Mucosa of rectum (tissue), 2 donors: ENCODE measurements around the gene DDX1.

Source experiments
- H3K27ac ChIP-seq, 2 donors: one replicate each; pipeline ENCODE4 v1.7.0; 2013; ENCODE audit warnings: inconsistent platforms in 2 of 2, low read depth in 2 of 2, low read length in 2 of 2
- H3K27me3 ChIP-seq, 2 donors: one replicate each; pipeline ENCODE4 v1.7.0; 2013; ENCODE audit warnings: low read length in 2 of 2; ENCODE audit not compliant: control insufficient read depth in 2 of 2, insufficient read depth in 2 of 2
- H3K36me3 ChIP-seq, 2 donors: one replicate each; pipeline ENCODE4 v1.7.0; 2013; ENCODE audit warnings: low read length in 2 of 2; ENCODE audit not compliant: control insufficient read depth in 2 of 2, insufficient read depth in 2 of 2
- H3K4me1 ChIP-seq, 2 donors: one replicate each; pipeline ENCODE4 v1.7.0; 2013; ENCODE audit warnings: low read length in 2 of 2, mild to moderate bottlenecking in 1 of 2; ENCODE audit not compliant: control insufficient read depth in 2 of 2, insufficient read depth in 2 of 2
- H3K4me3 ChIP-seq, 2 donors: one replicate each; pipeline ENCODE4 v1.7.0; 2013; ENCODE audit warnings: low read length in 2 of 2
- H3K9ac ChIP-seq, 2 donors: one replicate each; pipeline ENCODE4 v1.7.0; 2013; ENCODE audit warnings: low read length in 2 of 2, low read depth in 1 of 2, mild to moderate bottlenecking in 1 of 2
- H3K9me3 ChIP-seq, 2 donors: one replicate each; pipeline ENCODE4 v1.7.0; 2013; ENCODE audit warnings: low read length in 2 of 2; ENCODE audit not compliant: control insufficient read depth in 2 of 2
- donor health status: healthy.
- donor health status: Normal muscosa, but diverticular disease.

DDX1 gene

DNA sequence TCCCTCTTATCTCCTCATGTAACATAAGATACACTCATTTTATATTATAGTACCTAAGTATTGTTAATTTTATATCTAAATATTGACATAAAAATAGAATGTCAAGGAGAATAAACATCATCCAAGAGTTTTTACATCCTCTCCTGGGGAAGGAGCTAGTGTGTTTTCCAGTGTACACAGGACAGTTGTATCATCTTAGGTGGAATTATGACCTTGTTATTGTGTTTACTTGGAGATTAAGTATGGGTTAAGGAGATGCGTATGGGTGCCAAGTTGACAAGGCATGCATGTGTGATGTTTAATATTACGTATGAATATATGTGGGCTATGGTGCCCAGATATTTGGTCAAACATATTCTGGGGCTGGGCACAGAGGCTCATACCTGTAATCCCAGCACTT, 11.2 kb upstream of the DDX1 start:
- H3K36me3 ChIP-seq: no peaks in the 10 kb centered on the region

DNA sequence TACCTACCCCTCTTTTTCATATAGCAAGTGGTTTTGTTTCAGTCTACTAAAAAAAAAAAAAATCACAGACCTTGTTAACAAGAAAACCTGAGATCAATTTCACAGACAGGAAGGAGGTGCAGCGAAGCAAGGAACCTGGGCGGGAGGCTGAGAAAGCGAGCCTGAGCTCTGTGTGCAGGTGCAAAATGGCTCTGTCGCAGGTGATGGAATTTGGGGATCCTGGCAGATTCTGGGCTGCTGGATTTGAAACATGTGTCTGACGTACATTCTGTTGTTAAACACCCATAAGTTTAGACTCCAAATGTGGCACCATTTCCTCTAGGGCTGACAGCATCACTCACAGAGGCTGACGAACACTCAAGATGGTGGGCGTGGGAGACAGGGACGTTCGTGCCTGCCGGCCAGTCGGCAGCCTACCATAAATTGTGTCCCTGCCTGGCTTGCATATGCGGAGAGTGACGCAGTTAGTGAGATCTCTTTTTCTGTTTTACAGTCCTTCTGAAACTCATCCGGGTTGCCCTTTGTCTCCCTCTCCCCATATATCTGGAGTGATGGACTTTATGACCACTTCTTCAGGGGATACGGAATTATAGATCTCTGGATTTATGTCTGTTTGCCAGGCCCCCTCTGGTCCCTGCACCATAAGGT, 8.8 kb upstream of the DDX1 start:
- no peaks in the 10 kb centered on the region for H3K9me3 ChIP-seq
- no peaks in the 10 kb centered on the region for H3K36me3 ChIP-seq
- no peak overlapping the region for H3K27ac ChIP-seq
- H3K4me1 ChIP-seq: no peaks in the 10 kb centered on the region
- H3K4me3 ChIP-seq: no peak overlapping the region
- H3K9ac ChIP-seq: no peak overlapping the region
- no peaks in the 10 kb centered on the region for H3K27me3 ChIP-seq

More for the DNA sequence above, 11.2 kb upstream of the DDX1 start:
- Histone ChIP-seq H3K27ac (no peak overlapping the region), H3K9me3 (no peaks in the 10 kb centered on the region), H3K9ac (no peak overlapping the region), H3K27me3 (no peaks in the 10 kb centered on the region), H3K4me3 (no peak overlapping the region), H3K4me1 (no peaks in the 10 kb centered on the region)

DNA sequence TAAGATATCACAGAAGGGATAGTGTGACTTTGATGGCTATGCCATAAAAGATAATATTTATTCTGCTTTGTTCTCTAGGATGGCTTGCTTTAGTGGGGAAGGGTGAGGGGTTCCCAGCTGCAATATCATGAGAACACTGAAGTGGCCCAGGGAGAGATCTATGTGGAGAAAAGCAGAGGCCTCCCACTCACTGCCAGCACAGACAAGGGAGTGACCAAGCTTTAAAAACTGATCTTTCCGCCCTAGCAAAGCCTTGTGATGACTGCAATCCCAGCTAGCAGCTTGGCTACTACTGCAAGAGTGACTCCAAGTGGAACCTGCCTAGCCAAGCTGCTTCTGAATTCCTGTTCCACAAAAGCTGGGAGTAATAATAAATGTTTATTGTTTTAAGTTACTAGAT, 7.8 kb upstream of the DDX1 start:
- Histone ChIP-seq H3K27me3 (no peaks in the 10 kb centered on the region), H3K36me3 (no peaks in the 10 kb centered on the region), H3K9ac (no peak overlapping the region), H3K4me1 (no peaks in the 10 kb centered on the region), H3K27ac (no peak overlapping the region), H3K9me3 (no peaks in the 10 kb centered on the region), H3K4me3 (no peak overlapping the region)

DNA sequence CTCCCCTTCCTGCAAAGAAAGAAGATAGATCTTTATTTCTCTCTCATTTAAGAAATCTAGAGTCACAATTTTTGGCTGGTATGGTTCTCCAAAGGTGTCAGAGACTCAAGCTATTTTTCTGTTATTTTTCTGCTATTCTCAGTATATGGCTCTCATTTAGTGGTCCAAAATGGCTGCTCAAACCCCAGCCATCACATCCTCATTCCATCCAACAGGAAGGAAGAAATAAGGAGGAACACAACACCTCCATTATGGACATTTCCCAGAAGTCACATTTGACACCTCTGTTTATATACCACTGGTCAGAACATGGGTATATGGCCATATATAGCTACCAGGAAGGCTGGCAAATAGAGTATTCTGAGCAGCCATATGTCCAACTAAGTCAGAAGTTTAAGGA, 7.4 kb upstream of the DDX1 start:
- no peak overlapping the region for H3K4me3 ChIP-seq

DNA sequence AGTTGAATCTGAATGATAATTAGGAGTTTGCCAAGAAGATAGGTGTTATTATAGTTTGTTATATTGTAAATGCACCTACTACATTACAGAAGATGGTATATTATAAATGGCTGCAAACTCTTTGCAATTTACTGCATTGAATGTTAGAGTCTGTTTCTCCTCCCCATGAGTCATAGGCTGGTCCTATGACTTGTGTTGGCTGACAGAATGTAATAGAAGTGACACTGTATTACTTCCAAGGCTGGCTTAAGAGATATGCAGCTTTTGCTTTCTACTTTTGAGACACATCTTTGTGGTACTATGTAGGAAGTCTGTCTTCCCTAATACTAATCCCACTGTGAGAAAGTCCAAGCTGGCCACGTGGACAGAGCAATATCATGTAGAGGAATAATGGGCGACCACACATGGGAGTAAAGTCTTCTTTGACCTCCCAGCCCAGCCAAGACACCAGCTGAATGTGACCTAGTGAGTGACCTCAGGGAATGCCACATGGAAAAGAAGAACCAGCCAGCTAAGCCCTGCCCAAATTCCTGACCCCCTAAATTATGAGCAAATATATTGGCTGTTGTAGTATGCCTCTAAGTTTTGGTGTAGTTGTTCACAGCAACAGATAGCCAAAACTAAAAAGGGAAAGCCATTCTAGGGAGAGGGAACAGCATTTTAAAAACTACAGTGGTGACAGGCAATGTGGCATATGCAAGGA, 6.8 kb upstream of the DDX1 start:
- Histone ChIP-seq H3K4me1 (no peaks in the 10 kb centered on the region), H3K9me3 (no peaks in the 10 kb centered on the region), H3K9ac (no peak overlapping the region), H3K36me3 (no peaks in the 10 kb centered on the region), H3K4me3 (no peak overlapping the region), H3K27ac (no peak overlapping the region), H3K27me3 (no peaks in the 10 kb centered on the region)

More for the DNA sequence above, 7.4 kb upstream of the DDX1 start:
- Histone ChIP-seq H3K4me1 (no peaks in the 10 kb centered on the region), H3K27me3 (no peaks in the 10 kb centered on the region), H3K9ac (no peak overlapping the region), H3K27ac (no peak overlapping the region), H3K36me3 (no peaks in the 10 kb centered on the region), H3K9me3 (no peaks in the 10 kb centered on the region)

DNA sequence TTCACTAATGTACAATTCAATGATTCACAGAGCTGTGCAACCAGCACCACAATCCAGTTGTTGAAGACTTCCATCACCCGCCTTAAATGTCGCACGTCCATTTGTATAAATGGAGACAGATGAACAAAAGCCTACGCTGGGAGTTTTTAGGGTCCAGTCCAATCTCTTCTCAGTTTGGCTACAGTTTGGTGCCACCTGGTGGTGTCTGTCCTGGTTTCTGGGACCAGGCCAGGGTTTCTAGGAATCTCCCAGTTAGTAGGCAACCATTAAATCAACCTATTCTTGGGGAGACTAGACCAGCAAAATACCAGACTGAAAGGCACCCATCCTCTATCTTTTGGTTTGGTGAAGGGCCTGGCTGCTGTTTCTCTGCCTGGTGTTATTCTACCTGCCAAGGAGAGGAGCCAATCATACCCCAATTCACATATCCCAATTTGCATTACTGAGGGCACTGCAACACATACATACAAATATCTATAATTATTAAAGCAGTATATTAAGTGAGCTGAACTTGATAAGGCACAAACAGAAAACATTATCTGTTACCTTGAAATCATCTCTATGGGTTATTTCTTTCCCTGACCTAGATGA, 3.2 kb upstream of the DDX1 start:
- Histone ChIP-seq H3K4me1 (peaks cover 2 to 14% of the 10 kb centered on the region in 2 donors), H3K9ac (no peak overlapping the region), H3K27me3 (no peaks in the 10 kb centered on the region), H3K27ac (no peak overlapping the region), H3K36me3 (no peaks in the 10 kb centered on the region), H3K4me3 (no peak overlapping the region), H3K9me3 (no peaks in the 10 kb centered on the region)

DNA sequence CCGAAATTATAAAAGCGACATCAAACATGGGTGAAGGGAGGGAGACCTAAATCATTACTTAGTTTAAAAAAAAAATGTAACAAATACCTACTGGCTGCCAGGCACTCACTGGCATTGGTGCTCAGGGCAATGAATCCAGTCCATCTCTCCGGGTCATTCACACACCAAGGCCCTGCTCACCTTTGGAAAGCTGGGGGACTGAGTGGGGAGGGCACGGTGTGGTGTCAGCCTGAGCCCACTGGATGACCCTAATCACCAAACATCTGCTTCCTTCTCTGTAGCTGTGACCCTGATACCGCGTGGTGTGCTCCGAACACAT, 336 bp upstream of the DDX1 start:
- Histone ChIP-seq H3K27me3 (no peaks in the 10 kb centered on the region), H3K9me3 (no peaks in the 10 kb centered on the region), H3K27ac (peak overlapping the region; percentile 49 to 88), H3K36me3 (peaks cover 10 to 11% of the 10 kb centered on the region in 2 donors), H3K9ac (peak overlapping the region; percentile 65 to 86), H3K4me3 (peak overlapping the region; percentile 73 to 86), H3K4me1 (peaks cover 2 to 15% of the 10 kb centered on the region in 2 donors)

DNA sequence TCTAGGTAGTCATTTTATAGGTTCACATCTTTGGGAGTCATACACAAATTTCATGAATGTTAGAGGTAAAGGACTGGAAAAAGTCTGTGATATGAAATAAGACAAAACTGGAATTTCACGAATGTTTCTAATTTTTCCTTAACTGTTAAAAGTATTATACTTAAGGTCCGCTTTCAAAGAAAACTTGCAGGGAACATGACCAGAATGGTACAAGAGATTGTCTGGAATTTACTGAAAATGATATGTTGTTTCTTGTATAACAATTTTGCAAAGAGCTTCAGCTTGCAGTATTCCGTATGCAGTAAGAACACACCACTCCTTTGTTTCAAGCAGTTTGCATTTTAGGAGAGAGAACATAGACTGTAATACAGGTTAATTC, 1.6 kb downstream of the DDX1 start:
- Histone ChIP-seq H3K9ac (peak overlapping the region in 1 of 2 donors; percentile 10), H3K4me3 (peak overlapping the region in 1 of 2 donors; percentile 86), H3K27ac (no peak overlapping the region), H3K4me1 (peaks cover 2 to 15% of the 10 kb centered on the region in 2 donors), H3K36me3 (peaks cover 24 to 29% of the 10 kb centered on the region in 2 donors), H3K27me3 (no peaks in the 10 kb centered on the region), H3K9me3 (no peaks in the 10 kb centered on the region)

DNA sequence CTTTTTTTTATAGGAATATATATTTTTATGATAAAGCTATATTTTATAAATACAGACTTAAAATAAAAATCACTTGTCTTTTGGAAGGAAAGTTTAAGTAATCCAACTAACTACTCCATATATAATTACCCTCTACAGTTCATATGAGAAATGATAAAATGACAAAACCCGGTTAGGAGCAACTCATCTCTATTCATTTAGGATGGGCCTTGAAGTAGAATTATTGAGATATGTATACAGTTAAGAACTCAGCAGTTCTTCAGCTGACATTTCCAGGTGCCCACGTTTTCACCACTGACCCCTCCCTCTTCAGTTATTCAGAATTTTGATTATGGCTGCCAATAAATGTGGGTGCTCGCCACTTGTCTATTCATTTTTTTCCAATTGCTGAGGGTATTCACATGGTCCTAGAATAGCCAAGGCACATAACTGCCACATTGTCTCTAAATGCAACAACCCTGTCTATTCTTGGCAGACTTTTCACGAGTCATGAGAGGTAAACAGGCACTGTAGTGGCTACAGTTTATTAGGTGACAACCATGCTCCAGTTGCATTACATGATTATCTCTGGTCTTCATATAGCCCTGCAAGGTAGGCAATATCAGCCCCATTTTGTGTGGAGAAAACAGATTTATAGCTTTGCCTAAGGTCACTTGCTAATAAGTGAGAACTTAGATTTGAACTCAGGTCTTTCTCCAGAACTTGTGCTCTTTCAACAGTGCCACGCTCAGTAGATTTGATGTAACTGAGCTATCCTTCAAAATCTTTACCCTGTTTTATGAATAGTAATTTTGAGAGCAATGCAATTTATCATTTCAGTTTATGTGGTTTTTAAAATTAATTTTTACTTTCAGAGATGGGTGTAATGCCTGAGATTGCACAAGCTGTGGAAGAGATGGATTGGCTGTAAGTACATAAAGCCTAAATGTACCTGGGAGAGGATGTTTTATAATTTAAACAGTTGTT, 2.9 kb downstream of the DDX1 start:
- Histone ChIP-seq H3K4me1 (peaks cover 2 to 15% of the 10 kb centered on the region in 2 donors), H3K9me3 (no peaks in the 10 kb centered on the region), H3K27me3 (no peaks in the 10 kb centered on the region), H3K27ac (no peak overlapping the region), H3K36me3 (peaks cover 31 to 34% of the 10 kb centered on the region in 2 donors), H3K9ac (no peak overlapping the region), H3K4me3 (no peak overlapping the region)
